CD14-positive monocyte (primary cell): ENCODE results near the gene PRR16. TPM values are rescaled to one million over a fixed set of nuclear protein-coding genes. Genes with fewer than 3 reads are reported as not detected.

Experiments
- DNase-seq, 3 donors: peaks; one replicate each; pipeline ENCODE4 v3.0.0-alpha.2; 2011 to 2022
- H2AFZ ChIP-seq: 2 replicates; pipeline ENCODE4 v1.6.0; 2012; ENCODE audit warnings: mild to moderate bottlenecking, low read depth, low read length, inconsistent platforms; ENCODE audit not compliant: insufficient read depth, poor library complexity, severe bottlenecking
- H3K27ac ChIP-seq, 2 donors: 1 replicate in 1 of 2; 2 replicates in 1 of 2; pipeline ENCODE4 v1.5.1; 2012 to 2013; ENCODE audit warnings: low read length in 2 of 2, control low read depth in 1 of 2, inconsistent platforms in 1 of 2, low read depth in 1 of 2, mild to moderate bottlenecking in 1 of 2
- H3K27me3 ChIP-seq, 2 donors: one replicate each; pipeline versions ENCODE4 v1.6.0 to v1.6.1; 2011 to 2013; ENCODE audit warnings: low read length in 2 of 2; ENCODE audit not compliant: control insufficient read depth in 2 of 2, insufficient read depth in 2 of 2
- H3K36me3 ChIP-seq, 2 donors: replicated peaks in 1 of 2; 1 replicate in 1 of 2; 2 replicates in 1 of 2; pipeline versions ENCODE4 v1.5.1 to v1.6.1; 2012 to 2013; ENCODE audit warnings: low read length in 2 of 2, control low read depth in 1 of 2, inconsistent platforms in 1 of 2, mild to moderate bottlenecking in 1 of 2; ENCODE audit not compliant: insufficient read depth in 2 of 2, control insufficient read depth in 1 of 2
- H3K4me1 ChIP-seq, 2 donors: 1 replicate in 1 of 2; 2 replicates in 1 of 2; pipeline versions ENCODE4 v1.5.1 to v1.6.1; 2012 to 2013; ENCODE audit warnings: low read length in 2 of 2, control low read depth in 1 of 2, inconsistent platforms in 1 of 2, mild to moderate bottlenecking in 1 of 2, moderate library complexity in 1 of 2; ENCODE audit not compliant: insufficient read depth in 2 of 2, control insufficient read depth in 1 of 2
- H3K4me2 ChIP-seq: replicated peaks from 2 replicates; pipeline ENCODE3; 2012; ENCODE audit warnings: low read length, moderate library complexity, mild to moderate bottlenecking; ENCODE audit not compliant: poor library complexity, severe bottlenecking; ENCODE audit errors: extremely low read depth
- H3K4me3 ChIP-seq, 3 experiments: fragments of 200-600 bp in 1 of 3; sonication (generic) in 1 of 3; replicated peaks in 1 of 3; 1 replicate in 2 of 3; 2 replicates in 1 of 3; pipeline ENCODE4 v1.5.1; 2011 to 2013; ENCODE audit warnings: low read length in 3 of 3, mild to moderate bottlenecking in 3 of 3, control low read depth in 2 of 3, low read depth in 2 of 3, inconsistent platforms in 1 of 3, moderate library complexity in 1 of 3
- H3K79me2 ChIP-seq: 2 replicates; pipeline ENCODE4 v1.6.0; 2012; ENCODE audit warnings: mild to moderate bottlenecking, control low read depth, inconsistent platforms, low read length, moderate library complexity; ENCODE audit not compliant: insufficient read depth
- H3K9ac ChIP-seq: 2 replicates; pipeline ENCODE4 v1.6.0; 2017; ENCODE audit warnings: low read length, mild to moderate bottlenecking; ENCODE audit not compliant: insufficient read depth, poor library complexity, severe bottlenecking
- H3K9me3 ChIP-seq, 2 donors: replicated peaks in 1 of 2; 1 replicate in 1 of 2; 2 replicates in 1 of 2; pipeline versions ENCODE4 v1.5.1 to v1.6.1; 2012 to 2013; ENCODE audit warnings: low read length in 2 of 2, control low read depth in 1 of 2; ENCODE audit not compliant: control insufficient read depth in 1 of 2, insufficient read depth in 1 of 2
- H4K20me1 ChIP-seq: 2 replicates; pipeline ENCODE4 v1.6.0; 2012; ENCODE audit warnings: mild to moderate bottlenecking, low read length, control low read depth, moderate library complexity; ENCODE audit not compliant: insufficient read depth
- H3K27ac Mint-ChIP-seq, 7 donors: one replicate each; pipeline ENCODE4 v1.8.0; 2020; ENCODE audit warnings: mild to moderate bottlenecking in 7 of 7, mixed read lengths in 7 of 7, moderate library complexity in 6 of 7, inconsistent platforms in 2 of 7
- H3K27me3 Mint-ChIP-seq, 3 donors: one replicate each; pipeline ENCODE4 v1.8.0; 2021 to 2022; ENCODE audit warnings: low read depth in 3 of 3, mild to moderate bottlenecking in 3 of 3, mixed read lengths in 3 of 3, moderate library complexity in 3 of 3, inconsistent platforms in 1 of 3
- H3K36me3 Mint-ChIP-seq, 2 donors: one replicate each; pipeline ENCODE4 v1.8.0; 2020; ENCODE audit warnings: mixed read lengths in 2 of 2, inconsistent platforms in 1 of 2, mild to moderate bottlenecking in 1 of 2
- H3K4me1 Mint-ChIP-seq: one replicate; pipeline ENCODE4 v1.8.0; 2020; ENCODE audit warnings: mild to moderate bottlenecking, mixed read lengths
- H3K4me3 Mint-ChIP-seq, 2 donors: one replicate each; pipeline ENCODE4 v1.8.0; 2020; ENCODE audit warnings: mild to moderate bottlenecking in 2 of 2, mixed read lengths in 2 of 2, moderate library complexity in 1 of 2
- H3K9me3 Mint-ChIP-seq, 7 donors: one replicate each; pipeline ENCODE4 v1.8.0; 2020 to 2022; ENCODE audit warnings: mixed read lengths in 7 of 7, mild to moderate bottlenecking in 6 of 7, moderate library complexity in 6 of 7, inconsistent platforms in 2 of 7
- WGBS: methylation state at CpG from one replicate; pipeline ENCODE4 v1.1.5; 2013; ENCODE audit warnings: missing lambda C conversion rate; ENCODE audit not compliant: insufficient coverage; 5-methylcytosine and 5-hydroxymethylcytosine counted together
- intact Hi-C, 2 donors: fragments of 100-400 bp; cut with micrococcal nuclease; formaldehyde crosslinking; loops; one replicate each; pipeline versions ENCODE4 v1.15.0 to v1.15.1; 2023
- polyA plus RNA-seq, 3 donors: library from polyadenylated mRNA; depleted of rRNA in 1 of 3; unstranded in 2 of 3; stranded (reverse) in 1 of 3; fragments of 300-500 nt in 2 of 3; fragments of >200 nt in 1 of 3; fragmentation: Illumina TruSeq in 2 of 3; gene quantifications; 1 replicate in 2 of 3; 2 replicates in 1 of 3; pipeline ENCODE4 v1.2.3, GENCODE V29; 2012 to 2021
- TF ChIP-seq, protein P1 (sequence below): fragments of 200-600 bp; IDR thresholded peaks from one replicate; pipeline ENCODE4 v1.8.0; 2022; ENCODE audit warnings: antibody characterized with exemption, mild to moderate bottlenecking

PRR16 gene
- polyA plus RNA-seq, 3 donors: 0.14 to 0.74 (median 0.56) TPM

DNA sequence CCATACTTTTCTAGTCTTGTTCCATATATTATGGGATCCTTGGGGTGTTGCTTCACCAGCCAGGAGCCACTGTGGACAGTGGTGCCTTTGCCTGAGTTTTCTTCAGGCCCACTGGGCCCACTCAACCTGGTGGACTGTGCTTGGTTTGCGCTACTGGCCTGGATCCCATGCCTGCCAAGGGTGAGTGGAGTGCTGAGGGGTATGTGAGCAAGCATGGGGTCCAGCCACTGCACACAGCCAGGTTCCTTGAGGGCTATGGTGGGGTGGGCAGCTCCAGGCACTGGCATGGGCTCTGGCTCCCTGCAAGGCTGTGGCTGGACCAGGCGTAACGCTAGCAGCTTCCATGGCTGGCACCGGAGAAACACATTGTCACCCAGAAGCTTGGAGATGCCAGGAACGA, 13.2 kb upstream of the PRR16 start:
- no peak overlapping the region for H3K4me3 Mint-ChIP-seq
- no peak overlapping the region for H2AFZ ChIP-seq
- H3K9me3 Mint-ChIP-seq: peaks cover 0 to 3% (median 0%) of the 10 kb centered on the region in 7 donors
- H3K27ac Mint-ChIP-seq: no peak overlapping the region
- DNase-seq: no peak
- H3K4me1 Mint-ChIP-seq: peaks cover 3% of the 10 kb centered on the region
- H3K9me3 ChIP-seq: peaks cover 0 to 9% of the 10 kb centered on the region in 2 donors
- no peaks in the 10 kb centered on the region for H3K36me3 Mint-ChIP-seq
- H3K36me3 ChIP-seq: no peaks in the 10 kb centered on the region
- no peaks in the 10 kb centered on the region for H3K4me1 ChIP-seq
- no peak overlapping the region for H3K9ac ChIP-seq
- H3K79me2 ChIP-seq: no peaks in the 10 kb centered on the region
- H3K4me2 ChIP-seq: no peak overlapping the region
- no peaks in the 10 kb centered on the region for H4K20me1 ChIP-seq
- TF ChIP-seq, protein P1, sequence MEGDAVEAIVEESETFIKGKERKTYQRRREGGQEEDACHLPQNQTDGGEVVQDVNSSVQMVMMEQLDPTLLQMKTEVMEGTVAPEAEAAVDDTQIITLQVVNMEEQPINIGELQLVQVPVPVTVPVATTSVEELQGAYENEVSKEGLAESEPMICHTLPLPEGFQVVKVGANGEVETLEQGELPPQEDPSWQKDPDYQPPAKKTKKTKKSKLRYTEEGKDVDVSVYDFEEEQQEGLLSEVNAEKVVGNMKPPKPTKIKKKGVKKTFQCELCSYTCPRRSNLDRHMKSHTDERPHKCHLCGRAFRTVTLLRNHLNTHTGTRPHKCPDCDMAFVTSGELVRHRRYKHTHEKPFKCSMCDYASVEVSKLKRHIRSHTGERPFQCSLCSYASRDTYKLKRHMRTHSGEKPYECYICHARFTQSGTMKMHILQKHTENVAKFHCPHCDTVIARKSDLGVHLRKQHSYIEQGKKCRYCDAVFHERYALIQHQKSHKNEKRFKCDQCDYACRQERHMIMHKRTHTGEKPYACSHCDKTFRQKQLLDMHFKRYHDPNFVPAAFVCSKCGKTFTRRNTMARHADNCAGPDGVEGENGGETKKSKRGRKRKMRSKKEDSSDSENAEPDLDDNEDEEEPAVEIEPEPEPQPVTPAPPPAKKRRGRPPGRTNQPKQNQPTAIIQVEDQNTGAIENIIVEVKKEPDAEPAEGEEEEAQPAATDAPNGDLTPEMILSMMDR: no peak
- no peaks in the 10 kb centered on the region for H3K27me3 ChIP-seq
- peaks cover 0 to 2% (median 0%) of the 10 kb centered on the region in 3 donors for H3K27me3 Mint-ChIP-seq
- no peak overlapping the region for H3K4me3 ChIP-seq
- WGBS: 97% methylated on average over 5 of the region's 5 CpGs
- intact Hi-C loops: no loop called here
- H3K27ac ChIP-seq: no peak overlapping the region

DNA sequence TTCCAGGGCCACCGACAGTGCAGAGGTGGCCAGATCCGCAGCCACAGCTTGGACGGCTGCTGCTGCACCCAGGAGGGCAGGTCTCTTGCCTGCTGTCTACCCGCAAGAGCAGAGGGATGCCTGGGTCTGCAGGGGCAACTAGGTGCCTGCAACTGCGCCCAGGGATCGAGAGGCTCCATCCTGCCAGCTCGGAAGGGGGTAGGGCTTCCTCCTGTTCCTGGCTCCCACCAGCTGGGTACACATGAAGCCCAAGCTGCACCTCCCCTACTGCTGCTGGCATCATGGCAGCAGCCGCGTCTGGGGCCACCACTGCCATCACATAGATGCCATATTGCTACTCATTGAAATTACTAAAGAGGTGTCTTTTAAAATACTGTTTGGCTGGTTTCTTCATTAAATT, 12.7 kb upstream of the PRR16 start:
- intact Hi-C loops: no loop called here
- over 99% methylated on average over 7 of the region's 9 CpGs for WGBS
- peaks cover 3% of the 10 kb centered on the region for H3K4me1 Mint-ChIP-seq

More for the DNA sequence above, 12.7 kb upstream of the PRR16 start:
- Histone ChIP-seq H3K4me2 (no peak overlapping the region), H3K79me2 (no peaks in the 10 kb centered on the region), H4K20me1 (no peaks in the 10 kb centered on the region), H3K27me3 (no peaks in the 10 kb centered on the region), H3K4me3 (no peak overlapping the region), H3K36me3 (no peaks in the 10 kb centered on the region), H3K9me3 (peaks cover 0 to 9% of the 10 kb centered on the region in 2 donors), H2AFZ (no peak overlapping the region), H3K27ac (no peak overlapping the region), H3K4me1 (no peaks in the 10 kb centered on the region), H3K9ac (no peak overlapping the region)
- TF ChIP-seq, protein P1: no peak
- no peak overlapping the region for H3K27ac Mint-ChIP-seq
- H3K4me3 Mint-ChIP-seq: no peak overlapping the region
- H3K27me3 Mint-ChIP-seq: peaks cover 0 to 2% (median 0%) of the 10 kb centered on the region in 3 donors
- no peak for DNase-seq
- H3K9me3 Mint-ChIP-seq: peaks cover 0 to 3% (median 0%) of the 10 kb centered on the region in 7 donors
- no peaks in the 10 kb centered on the region for H3K36me3 Mint-ChIP-seq
